Fibroblast of skin of left biceps (primary cell): ENCODE measurements around the gene MEIS2.

Experiments used
- DNase-seq, 2 experiments: peaks; one replicate each; pipeline ENCODE4 v3.0.0-alpha.2; 2013; ENCODE audit warnings: low read depth in 2 of 2

The MEIS2 gene

GRCh38 chr15:36901012-36901411, 199.3 kb downstream of the MEIS2 start:
- DNase-seq: no peak

DNA sequence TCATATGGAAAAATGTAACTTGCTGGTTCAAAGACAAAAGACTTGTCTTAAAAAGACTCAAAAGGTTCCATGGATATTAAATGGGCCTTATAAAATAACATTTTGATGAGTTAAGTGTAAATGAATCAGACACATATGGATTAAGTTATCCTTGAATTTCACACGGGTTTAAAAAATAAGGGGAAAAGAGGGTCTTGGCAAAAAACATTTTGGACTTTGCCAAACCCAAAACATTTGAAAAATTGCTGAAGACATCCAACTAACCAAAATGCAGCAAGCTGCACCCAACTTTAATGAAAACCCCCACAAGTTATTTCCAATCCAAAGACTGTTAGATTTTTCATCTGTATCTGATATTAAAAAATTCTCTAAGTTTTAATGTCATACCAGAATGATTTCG, 200.7 kb downstream of the MEIS2 start:
- peak; percentile 87 to 88 for DNase-seq

GRCh38 chr15:36898536-36899126, 201.7 kb downstream of the MEIS2 start:
- no peak for DNase-seq

DNA sequence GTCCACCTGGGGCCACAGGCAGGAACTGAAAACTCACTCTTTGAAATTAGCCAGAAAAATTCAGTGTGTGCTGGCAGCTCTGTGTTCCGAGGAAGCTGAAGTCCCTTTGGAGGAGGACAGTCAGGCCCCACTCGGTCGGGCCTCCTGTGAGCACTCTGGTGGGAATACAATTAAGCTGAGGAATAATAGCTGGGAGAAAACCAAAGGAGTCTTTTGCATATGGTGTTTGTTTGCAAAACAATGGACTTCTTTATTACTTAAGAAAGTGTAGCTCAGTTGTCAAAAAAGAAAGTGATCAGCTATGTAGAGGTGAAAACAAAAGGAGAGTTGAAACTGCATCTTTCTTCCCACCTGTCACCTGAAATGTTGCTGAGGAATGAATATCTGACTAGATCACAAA, 202.5 kb downstream of the MEIS2 start:
- DNase-seq: no peak

- DNase-seq: no peak
Measured at GRCh38 chr15:36896949-36897348, 203.4 kb downstream of the MEIS2 start.

GRCh38 chr15:36894075-36894474, 206.3 kb downstream of the MEIS2 start:
- no peak for DNase-seq

GRCh38 chr15:36893276-36893675, 207.1 kb downstream of the MEIS2 start:
- DNase-seq: no peak

DNA sequence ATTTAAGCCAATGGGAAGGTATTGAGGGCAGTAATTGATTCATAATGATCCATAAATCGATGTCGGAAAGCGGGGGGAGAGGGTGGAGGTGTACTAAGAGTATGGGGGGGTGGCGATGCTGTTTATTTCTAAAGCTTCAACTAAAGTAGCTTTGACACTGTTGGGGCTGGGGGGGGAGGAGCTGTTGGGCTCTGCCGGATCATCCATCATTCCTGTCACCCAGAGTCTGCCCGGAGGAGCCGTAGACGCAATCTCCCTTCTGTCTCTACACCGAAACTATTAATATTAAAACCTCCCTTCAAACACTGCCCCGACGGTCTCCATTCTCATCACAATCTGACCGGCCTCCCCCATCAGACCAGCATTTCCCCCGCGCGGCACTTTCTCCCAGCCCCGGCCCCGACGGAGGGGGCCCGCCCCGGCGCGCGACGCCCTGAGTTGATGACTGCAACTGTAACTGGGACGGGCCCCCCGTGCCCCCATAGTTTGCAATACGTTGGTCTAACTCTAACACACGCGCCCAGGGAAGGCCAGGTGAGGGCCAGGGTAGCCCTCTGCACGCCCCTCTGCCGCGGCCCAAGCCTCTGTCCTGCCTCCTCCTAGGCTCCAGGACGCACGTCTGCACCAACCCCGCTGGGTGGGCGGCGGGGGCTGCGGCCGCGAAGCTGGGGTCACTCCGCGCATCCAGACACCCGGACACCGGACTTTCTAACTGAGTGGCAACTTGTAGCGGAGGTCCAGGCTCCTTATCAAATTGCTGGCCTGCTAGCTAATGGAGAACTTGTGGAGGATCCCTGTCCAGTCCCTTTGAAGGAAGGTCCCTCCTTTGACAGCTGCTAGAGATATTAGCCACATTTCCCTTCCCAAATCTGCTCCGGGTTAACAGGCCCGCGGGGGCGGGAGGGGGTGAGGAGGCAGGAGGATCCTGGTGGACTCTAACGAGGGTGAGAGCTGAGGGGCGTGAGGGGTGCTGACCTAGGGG, 212.0 kb downstream of the MEIS2 start:
- no peak for DNase-seq

GRCh38 chr15:36887214-36887961, 213.0 kb downstream of the MEIS2 start:
- DNase-seq: no peak

- DNase-seq: no peak
Measured at GRCh38 chr15:36886701-36887100, 213.6 kb downstream of the MEIS2 start.

GRCh38 chr15:36886191-36886590, 214.2 kb downstream of the MEIS2 start:
- DNase-seq: no peak

DNA sequence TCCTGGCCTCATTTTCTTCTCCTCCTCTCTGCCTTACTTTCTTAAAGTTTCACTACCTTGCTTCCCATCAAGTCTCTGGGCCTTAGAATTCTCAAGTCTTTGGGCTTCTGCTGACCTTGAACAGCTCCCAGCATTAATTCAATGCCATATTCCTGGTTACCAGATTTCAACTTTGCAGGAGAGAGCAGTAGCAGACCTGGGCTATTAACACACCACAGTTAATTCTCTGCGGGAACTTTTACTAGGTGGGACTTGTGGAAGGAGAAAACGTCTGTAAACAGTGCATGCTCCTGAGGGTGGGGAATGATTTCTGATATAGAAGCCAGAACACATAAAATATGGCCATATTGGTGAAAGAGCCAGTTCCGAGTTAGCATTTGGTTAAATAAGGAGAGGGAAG, 214.6 kb downstream of the MEIS2 start:
- DNase-seq: no peak

GRCh38 chr15:36884936-36885635, 215.3 kb downstream of the MEIS2 start:
- DNase-seq: no peak

DNA sequence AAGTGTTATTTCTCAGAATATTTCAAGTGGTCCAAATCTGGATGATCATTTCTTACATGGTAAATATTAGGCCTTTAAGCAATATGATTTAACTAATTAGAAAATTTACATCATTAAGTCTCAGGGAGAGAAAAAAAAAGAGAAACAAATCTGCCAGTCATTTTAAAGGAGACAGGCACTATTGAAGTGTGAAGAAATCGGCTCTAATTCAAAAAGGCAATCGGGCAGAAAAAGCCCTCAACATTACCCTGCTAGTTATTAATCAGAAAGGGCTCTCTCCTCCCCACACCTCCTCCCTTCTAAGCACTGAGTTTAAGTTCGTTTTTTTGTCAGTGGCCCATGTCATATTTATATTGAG, 215.9 kb downstream of the MEIS2 start:
- no peak for DNase-seq

DNA sequence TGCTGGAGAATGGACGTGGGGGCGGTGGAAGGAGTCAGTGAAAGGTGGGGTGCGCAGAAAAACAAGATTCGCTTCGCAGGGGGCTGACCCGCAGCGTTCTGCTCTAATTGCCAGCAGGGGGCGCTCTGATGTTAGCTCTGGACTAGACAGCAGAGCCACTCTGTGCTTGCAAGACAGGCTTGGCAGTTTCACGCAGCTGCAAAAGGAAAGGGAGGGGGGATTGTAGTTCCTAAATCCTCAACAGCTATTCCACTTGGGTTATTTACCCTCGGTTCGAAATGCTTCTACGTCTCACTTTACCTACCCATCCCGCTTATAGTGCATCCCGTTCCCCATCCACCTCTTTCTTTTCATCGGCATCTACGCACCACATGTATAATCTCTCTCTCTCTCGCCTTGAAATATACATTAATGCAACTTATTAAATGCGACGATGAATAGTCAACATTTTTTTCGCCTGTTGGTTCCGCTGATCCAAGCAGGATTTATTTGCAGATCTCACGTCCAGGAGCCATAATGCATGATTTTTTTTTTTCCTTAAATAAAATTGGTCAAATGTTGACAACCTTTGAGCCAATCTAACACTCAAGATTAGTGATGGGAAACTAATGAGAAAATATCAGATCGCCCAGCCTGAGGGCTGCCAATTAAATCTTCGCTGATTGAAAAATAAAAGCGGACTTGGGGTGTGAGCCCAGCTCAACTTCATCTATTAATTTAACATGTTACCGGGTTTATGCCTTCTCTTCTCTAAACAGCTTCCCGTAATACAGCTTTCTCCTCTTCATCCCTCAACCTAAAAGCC, 216.4 kb downstream of the MEIS2 start:
- peak; percentile 68 to 69 for DNase-seq

GRCh38 chr15:36882487-36883131, 217.7 kb downstream of the MEIS2 start:
- DNase-seq: no peak

DNA sequence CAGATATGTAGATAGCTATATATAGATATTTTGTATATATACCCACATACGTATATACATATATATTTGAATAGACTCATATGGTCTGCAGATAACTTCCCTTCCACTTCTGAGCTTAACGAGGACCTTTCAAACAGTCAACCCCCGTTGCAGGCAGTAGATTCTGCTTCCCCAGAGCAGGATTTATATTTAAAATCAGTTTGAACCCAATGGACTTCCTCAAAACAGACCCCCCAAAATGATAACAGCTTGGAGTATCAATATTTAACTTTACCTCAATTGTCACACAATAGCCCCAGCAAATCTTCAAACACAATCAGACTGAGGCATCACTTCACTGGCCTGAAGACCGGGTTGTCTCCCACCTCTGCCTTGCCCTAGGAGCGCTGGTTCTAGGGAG, 218.3 kb downstream of the MEIS2 start:
- DNase-seq: no peak

- DNase-seq: no peak
Measured at GRCh38 chr15:36881516-36881915, 218.8 kb downstream of the MEIS2 start.

- no peak for DNase-seq
Measured at GRCh38 chr15:36880913-36881460, 219.4 kb downstream of the MEIS2 start.

GRCh38 chr15:36880224-36880912, 220.0 kb downstream of the MEIS2 start:
- DNase-seq: no peak
